Caki2 (cell line): ENCODE data around the gene GTF2IRD1. TPM values are rescaled to one million over a fixed set of nuclear protein-coding genes. Genes with fewer than 3 reads are reported as not detected.
"Not testable (repeated sequence)": the region's sequence is repeated elsewhere in the genome, so short reads cannot be mapped to it uniquely, and the experiment has no call there.

Experiments
- DNase-seq: peaks from one replicate; pipeline ENCODE4 v3.0.0-alpha.2; 2015; ENCODE audit warnings: low read depth
- in situ Hi-C: cut with HindIII; loops from 2 replicates; pipeline ENCODE4 v1.10.0; 2016; ENCODE audit warnings: low sequenced_read_pairs, low pct_unique_long_range_greater_than_20kb, mixed read lengths
- total RNA-seq: library from RNA; depleted of rRNA; stranded (reverse); fragments of >200 nt; shearing (Covaris generic); gene quantifications from 2 replicates; pipeline ENCODE4 v1.2.3, GENCODE V29; 2014; ENCODE audit warnings: low replicate concordance

The GTF2IRD1 gene
- total RNA-seq, 1 experiment from 2014 or later, result 33.4 TPM

GRCh38 chr7:74424291-74424880 lies 29.3 kb upstream of the GTF2IRD1 start:
- DNase-seq, result no peak
- in situ Hi-C loops, result no loop called here

- peak; percentile 22 for DNase-seq
- in situ Hi-C loops, result no loop called here
These were observed 25.7 kb upstream of the GTF2IRD1 start for GRCh38 chr7:74428023-74428422.

DNA sequence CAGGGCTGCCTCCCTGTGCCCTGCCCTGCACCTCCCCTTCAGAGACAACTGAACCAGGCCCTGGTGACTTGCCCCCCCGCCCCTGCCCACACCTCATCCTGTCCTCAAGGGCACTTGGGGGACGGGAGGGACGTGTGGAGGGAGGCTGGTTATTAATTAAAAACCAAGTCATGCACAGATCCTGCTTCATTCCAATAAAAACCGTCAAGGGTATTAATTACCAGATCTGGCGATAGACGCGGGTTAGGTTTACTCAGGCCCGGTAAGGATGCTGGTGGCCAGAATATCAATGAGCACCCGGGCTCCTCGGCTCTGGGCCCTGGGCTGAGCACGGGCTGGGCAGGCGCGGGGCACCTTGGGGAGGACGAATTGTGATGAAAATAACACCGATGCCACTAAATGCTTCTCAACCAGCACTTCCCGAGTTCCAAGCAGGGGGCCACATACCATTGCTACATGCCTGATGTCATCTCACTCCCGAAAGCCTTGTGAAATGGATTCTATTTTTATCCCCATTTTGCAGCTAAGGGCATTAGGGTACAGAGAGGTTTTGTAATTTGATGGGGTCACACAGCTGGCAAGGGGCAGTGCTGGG lies 24.5 kb upstream of the GTF2IRD1 start:
- DNase-seq, result peak; percentile 91
- in situ Hi-C loops, result no loop called here

DNA sequence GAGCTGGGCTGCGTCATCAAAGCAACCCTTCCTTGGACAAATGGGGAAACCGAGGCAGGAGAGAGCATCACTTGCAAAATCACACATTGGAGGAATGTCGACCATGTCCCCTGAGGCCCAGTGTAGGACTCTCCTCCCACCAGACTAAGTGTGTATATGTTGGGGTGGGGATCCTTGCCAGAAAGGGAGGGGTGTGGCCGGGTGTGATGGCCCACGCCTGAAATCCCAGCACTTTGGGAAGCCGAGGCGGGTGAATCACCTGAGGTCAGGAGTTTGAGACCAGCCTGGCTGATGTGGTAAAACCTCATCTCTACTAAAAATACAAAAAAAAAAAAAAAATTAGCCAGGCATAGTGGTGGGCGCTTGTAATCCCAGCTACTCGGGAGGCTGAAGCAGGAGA lies 23.3 kb upstream of the GTF2IRD1 start:
- in situ Hi-C loops, result not testable (repeated sequence)

GRCh38 chr7:74430961-74431466 lies 22.7 kb upstream of the GTF2IRD1 start:
- no peak for DNase-seq
- in situ Hi-C loops, result no loop called here

More for the DNA sequence above, 23.3 kb upstream of the GTF2IRD1 start:
- DNase-seq, result peak; percentile 63

- DNase-seq, in situ Hi-C loops: not testable (repeated sequence)
These were observed 16.5 kb upstream of the GTF2IRD1 start for GRCh38 chr7:74437291-74437571.

DNA sequence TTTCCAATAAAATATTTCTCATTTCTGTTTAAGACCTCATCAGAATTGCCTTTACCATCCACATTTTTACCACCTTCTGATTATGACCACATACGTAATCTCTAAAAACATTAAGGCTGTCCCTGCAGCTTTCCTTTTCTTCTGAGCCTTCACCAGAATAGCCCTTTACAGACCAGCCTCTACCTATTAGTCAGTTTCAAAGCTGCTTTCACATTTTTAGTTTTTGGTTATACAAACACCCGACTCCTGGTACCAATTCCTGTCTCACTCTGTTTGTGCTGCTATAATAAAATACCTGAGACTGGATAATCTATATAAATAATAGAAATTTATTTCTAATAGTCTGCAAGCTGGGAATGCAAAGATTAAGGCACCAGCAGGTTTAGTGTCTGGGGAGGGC lies 15.4 kb upstream of the GTF2IRD1 start:
- in situ Hi-C loops, result no loop called here
- no peak for DNase-seq

DNA sequence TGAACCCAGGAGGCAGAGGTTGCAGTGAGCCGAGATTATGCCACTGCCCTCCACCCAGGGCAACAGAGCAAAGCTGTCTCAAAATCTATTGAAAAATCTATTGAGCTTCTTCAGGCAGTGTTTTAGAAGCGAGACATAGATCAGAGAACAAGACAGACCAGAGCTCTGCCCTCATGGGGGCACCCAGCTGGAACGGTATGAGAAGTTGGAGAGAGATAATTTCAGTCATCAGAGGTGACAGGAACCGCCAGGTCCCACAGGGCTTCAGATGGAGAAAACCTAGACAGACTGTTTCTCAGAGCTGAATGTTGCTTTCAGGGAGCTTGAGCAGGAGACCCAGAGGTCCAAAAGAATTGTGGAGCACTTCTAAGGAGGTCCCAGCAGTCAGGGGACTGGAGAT lies 14.2 kb upstream of the GTF2IRD1 start:
- DNase-seq, result no peak
- in situ Hi-C loops, result no loop called here

DNA sequence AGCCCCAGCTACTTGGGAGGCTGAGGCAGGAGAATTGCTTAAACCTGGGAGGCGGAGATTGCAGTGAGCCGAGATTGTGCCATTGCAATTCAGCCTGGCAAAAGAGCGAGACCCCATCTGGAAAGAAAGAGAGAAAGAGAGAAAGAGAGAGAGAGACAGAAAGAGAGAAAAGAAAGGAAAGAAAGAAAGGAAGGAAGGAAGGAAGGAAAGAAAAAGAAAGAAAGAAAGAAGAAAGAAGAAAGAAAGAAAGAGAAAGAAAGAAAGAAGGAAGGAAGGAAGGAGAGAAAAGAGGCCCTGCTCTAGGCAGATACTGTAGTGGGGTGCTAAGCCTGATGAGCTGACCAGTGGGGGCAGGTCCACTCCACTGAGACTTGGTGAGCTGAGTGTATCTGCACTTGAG lies 13.6 kb upstream of the GTF2IRD1 start:
- DNase-seq, in situ Hi-C loops: not testable (repeated sequence)

GRCh38 chr7:74441801-74442200 lies 11.9 kb upstream of the GTF2IRD1 start:
- in situ Hi-C loops, result no loop called here
- no peak for DNase-seq

DNA sequence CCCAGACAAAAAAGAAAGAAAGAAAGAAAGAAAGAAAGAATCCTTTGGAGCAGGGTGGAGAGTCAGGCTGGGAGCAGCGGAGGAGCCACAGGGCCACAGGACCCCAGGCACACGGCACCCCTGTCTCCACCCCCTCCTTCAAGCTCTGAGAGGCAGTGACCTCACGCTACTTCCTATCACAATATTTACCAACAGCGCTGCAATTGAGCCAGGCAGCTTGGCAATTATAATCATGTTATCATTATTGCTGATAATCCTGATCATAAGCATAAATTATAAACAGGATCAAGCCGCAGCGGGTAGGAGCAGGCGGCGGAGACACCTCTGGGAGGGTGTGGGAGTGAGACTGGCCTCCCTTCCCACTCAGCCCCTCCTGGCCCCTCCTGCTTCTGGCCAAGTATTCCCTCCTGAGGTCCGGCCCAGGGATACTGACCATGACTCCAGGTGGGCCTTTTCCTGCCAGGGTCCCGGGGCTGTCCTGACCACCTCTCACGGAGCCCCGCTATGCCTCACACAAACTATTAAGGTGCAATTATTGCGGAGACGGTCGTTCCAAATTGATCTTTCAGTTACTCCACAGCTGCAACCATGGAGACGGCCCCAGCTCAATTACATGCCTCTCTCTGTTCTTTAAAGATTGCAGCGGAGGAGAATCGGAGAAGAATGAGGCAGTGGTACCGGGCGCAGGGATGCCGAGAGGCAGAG lies 10.0 kb upstream of the GTF2IRD1 start:
- DNase-seq, result no peak
- in situ Hi-C loops, result no loop called here

GRCh38 chr7:74449144-74449543 lies 4.6 kb upstream of the GTF2IRD1 start:
- no peak for DNase-seq
- in situ Hi-C loops, result no loop called here

DNA sequence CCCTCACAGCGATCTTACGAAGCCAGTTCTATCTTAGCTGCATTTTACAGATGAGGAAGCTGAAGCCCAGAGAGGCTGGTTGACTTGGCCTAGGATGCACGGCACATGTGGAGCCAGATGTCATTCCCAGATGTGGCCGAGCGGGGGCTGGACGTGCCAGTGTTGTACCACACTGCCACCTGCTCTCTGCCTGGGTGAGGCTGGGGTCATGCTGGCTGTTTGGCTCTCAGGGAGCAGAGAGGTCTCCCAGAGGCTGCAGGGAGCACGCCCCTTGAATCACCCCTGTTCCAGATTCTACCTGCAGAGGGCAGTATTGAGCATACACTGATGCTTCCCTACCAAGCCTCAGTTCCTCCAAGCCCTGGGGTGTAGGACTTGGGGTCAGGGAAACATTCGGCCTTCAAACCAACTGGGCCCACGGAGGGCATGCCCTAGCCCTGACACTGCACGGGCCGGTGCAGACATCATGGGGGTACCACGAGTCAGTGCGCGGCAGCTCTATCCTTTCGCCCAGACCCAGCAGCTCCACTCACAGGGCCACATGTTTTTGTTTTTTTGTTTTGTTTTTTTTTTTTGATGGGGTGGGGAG lies 3.8 kb upstream of the GTF2IRD1 start:
- in situ Hi-C loops, result no loop called here
- no peak for DNase-seq

- DNase-seq, result no peak
- in situ Hi-C loops, result no loop called here
These were observed 871 bp upstream of the GTF2IRD1 start for GRCh38 chr7:74452748-74453321.

DNA sequence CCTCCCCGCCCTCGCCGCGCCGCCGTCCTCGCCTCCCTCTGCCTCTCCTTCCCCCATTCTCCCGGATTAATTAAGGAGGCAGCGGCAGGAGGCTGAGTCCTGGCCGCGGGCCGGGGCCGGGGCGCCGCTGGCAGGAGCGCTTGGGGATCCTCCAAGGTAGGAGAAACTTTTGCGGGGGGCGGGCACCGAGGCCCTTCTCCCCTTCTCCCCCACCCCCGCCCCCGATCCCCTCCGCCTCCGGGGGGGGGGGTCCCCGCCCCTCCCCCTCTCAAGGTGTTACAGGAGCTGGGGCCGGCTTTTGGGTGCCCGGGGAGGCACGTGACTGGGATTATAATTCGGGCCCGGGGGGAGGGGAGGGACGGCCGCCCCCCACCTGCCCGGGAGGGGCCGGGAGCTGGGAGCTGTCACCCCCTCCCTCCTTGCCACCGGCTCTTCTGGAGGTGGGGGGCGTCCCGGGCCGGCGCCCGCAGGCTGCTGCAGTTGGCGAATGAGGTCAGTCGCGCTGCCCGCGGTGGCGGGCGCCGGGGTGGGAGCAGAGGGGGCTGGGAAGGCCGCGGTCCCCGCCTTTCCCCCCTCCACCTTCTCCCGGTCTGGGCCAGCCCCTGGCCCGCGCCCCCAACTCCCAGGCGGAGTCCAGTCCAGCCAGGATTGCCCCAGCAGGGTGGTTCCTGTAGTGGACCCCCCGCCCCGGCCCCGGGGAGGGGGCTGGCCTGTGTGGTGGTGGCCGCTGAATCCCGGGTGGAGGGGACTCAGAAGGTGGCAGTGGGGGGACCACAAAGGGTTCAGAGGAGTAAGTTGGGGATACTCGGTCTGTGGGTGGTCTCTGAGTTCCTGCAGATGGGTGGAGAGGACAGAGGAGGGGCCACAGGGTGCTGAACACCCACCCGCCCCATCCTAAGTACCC lies 567 bp downstream of the GTF2IRD1 start:
- DNase-seq, result peak; percentile 23
- in situ Hi-C loops, result no loop called here

DNA sequence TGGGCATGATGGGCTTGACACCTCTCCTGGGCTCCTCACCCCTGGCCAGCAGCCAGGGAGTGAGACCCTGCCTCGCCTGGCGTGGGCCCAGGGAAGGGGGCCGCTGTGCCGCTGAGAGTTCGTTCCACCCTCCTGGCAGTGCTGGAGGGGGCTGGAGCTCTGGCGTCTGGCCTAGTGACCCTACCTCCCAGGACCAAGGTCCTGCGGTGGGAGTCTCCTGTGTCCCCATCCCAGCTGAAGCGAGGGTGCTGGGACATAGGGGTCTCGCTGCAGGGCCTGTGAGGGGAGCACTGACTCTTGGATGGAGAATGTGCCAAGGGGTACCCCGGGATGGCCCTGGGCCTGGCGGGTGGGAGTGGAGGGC lies 1.2 kb downstream of the GTF2IRD1 start:
- in situ Hi-C loops, result no loop called here

DNA sequence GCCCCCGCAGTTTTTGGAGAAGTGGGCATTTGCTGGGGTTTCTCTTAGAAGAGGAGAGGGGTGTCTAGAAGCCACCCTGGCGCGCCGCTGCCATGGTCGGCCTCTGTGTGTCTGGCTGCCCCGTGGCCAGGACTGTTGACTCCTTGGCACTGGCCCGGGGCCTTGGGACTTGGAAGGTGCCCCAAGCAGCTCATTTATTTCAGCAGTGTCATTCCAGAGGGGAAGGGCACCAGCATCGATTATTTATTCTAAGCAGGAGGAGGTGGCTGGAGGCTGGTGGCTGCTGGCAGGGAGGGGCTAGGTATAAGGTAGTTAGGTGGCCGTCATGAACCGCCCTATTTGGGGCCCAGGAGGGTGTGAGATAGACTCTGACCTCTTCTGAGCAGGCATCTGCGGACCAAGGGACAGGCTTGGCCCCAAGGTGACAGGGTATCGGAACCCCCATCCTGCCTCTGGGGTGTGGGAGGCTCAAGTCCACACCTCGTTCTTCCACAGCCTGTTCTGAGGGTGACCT lies 1.6 kb downstream of the GTF2IRD1 start:
- peak; percentile 51 for DNase-seq
- in situ Hi-C loops, result no loop called here

More for the DNA sequence above, 1.2 kb downstream of the GTF2IRD1 start:
- no peak for DNase-seq

GRCh38 chr7:74455928-74456327 lies 2.2 kb downstream of the GTF2IRD1 start:
- DNase-seq, result no peak
- in situ Hi-C loops, result no loop called here
